PFSK-1 (cell line): Measurements from ENCODE around the gene KCTD3.

ENCODE experiments used
- POLR2AphosphoS5 ChIP-seq: IDR thresholded peaks from 2 replicates; pipeline ENCODE4 v1.6.1; 2012; ENCODE audit warnings: low read depth, mild to moderate bottlenecking, control low read depth, low read length, moderate library complexity
- TAF1 ChIP-seq: IDR thresholded peaks from 2 replicates; pipeline ENCODE4 v1.6.1; 2012; ENCODE audit warnings: low read length, control low read depth, borderline replicate concordance; ENCODE audit not compliant: insufficient read depth
- TF ChIP-seq, protein P1 (sequence below), 2 experiments: IDR thresholded peaks; 2 replicates each; pipeline versions ENCODE4 v1.6.1 to v1.8.0; 2011 to 2012; ENCODE audit warnings: low read depth in 2 of 2, low read length in 2 of 2, control low read depth in 1 of 2, inconsistent platforms in 1 of 2, mild to moderate bottlenecking in 1 of 2, moderate library complexity in 1 of 2; ENCODE audit not compliant: insufficient read depth in 1 of 2

- TF ChIP-seq TAF1 (no peak), POLR2AphosphoS5 (no peak)
- TF ChIP-seq, protein P1, sequence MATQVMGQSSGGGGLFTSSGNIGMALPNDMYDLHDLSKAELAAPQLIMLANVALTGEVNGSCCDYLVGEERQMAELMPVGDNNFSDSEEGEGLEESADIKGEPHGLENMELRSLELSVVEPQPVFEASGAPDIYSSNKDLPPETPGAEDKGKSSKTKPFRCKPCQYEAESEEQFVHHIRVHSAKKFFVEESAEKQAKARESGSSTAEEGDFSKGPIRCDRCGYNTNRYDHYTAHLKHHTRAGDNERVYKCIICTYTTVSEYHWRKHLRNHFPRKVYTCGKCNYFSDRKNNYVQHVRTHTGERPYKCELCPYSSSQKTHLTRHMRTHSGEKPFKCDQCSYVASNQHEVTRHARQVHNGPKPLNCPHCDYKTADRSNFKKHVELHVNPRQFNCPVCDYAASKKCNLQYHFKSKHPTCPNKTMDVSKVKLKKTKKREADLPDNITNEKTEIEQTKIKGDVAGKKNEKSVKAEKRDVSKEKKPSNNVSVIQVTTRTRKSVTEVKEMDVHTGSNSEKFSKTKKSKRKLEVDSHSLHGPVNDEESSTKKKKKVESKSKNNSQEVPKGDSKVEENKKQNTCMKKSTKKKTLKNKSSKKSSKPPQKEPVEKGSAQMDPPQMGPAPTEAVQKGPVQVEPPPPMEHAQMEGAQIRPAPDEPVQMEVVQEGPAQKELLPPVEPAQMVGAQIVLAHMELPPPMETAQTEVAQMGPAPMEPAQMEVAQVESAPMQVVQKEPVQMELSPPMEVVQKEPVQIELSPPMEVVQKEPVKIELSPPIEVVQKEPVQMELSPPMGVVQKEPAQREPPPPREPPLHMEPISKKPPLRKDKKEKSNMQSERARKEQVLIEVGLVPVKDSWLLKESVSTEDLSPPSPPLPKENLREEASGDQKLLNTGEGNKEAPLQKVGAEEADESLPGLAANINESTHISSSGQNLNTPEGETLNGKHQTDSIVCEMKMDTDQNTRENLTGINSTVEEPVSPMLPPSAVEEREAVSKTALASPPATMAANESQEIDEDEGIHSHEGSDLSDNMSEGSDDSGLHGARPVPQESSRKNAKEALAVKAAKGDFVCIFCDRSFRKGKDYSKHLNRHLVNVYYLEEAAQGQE (IDR thresholded peaks at IDR 0.05; ENCODE audit: insufficient read depth in 1 of 2, low read depth in 2 of 2, low read length in 2 of 2): no peak
Measured at GRCh38 chr1:215617979-215618378, 50.9 kb downstream of the KCTD3 start.
